Duodenal mucosa (tissue), 2 donors: Measurements from ENCODE around the gene CISD1.
"Not testable (repeated sequence)": the region's sequence is repeated elsewhere in the genome, so short reads cannot be mapped to it uniquely, and the experiment has no call there.

ENCODE experiments used
- H3K27ac ChIP-seq: one replicate; pipeline ENCODE4 v1.7.0; 2013; ENCODE audit warnings: low read depth, low read length
- H3K27me3 ChIP-seq, 2 donors: one replicate each; pipeline ENCODE4 v1.7.0; 2013; ENCODE audit warnings: low read length in 2 of 2, control low read depth in 1 of 2; ENCODE audit not compliant: insufficient read depth in 2 of 2, control insufficient read depth in 1 of 2
- H3K36me3 ChIP-seq, 2 donors: one replicate each; pipeline ENCODE4 v1.7.0; 2013; ENCODE audit warnings: low read length in 2 of 2, control low read depth in 1 of 2; ENCODE audit not compliant: insufficient read depth in 2 of 2, control insufficient read depth in 1 of 2
- H3K4me1 ChIP-seq, 2 donors: one replicate each; pipeline ENCODE4 v1.7.0; 2013; ENCODE audit warnings: low read length in 2 of 2, control low read depth in 1 of 2; ENCODE audit not compliant: insufficient read depth in 2 of 2, control insufficient read depth in 1 of 2
- H3K4me3 ChIP-seq, 2 donors: one replicate each; pipeline ENCODE4 v1.7.0; 2013; ENCODE audit warnings: low read length in 2 of 2, low read depth in 1 of 2
- H3K9ac ChIP-seq, 2 donors: one replicate each; pipeline ENCODE4 v1.7.0; 2013; ENCODE audit warnings: low read length in 2 of 2, low read depth in 1 of 2
- H3K9me3 ChIP-seq, 2 donors: one replicate each; pipeline ENCODE4 v1.7.0; 2013; ENCODE audit warnings: low read length in 2 of 2, control low read depth in 1 of 2; ENCODE audit not compliant: control insufficient read depth in 1 of 2

Gene CISD1

DNA sequence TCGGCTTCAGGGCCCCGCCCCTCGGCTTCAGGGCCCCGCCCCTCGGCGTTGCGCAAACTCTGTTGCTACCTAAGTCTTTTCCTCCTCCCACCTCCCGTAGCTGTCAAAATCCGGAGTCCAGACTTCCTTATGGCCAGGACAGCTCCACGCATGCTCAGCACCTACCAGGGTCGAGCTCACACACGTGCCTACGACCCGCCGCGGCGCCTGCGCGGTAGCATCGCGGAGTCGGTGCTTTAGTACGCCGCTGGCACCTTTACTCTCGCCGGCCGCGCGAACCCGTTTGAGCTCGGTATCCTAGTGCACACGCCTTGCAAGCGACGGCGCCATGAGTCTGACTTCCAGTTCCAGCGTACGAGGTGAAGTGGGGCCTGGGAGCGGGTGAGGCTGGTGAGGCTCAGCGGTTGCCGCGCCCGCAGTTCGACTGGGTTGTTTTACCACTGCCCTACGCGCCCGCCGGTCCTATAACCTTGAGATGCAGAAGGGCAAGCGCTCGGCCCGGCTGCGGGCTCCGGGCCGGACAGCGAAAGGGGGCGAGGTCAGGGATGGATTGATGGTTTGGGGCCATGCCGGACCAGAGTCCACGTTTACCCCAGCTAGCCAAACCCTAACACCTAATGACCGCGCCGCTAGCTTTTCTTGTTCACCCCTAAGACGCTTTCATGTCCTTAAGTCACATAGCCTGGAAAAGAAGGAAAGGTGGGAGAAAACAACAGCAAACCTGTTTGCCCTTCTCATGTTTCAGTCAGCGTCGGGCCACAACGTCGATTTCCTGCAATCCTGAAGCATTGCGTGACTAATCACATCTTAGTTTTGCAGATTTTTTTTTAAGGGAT is at the start of gene CISD1:
Gene CISD1 (plus strand): TSS at position 217 of the 836 bp plus-strand sequence. CDS start 112 bp downstream, at position 329.
- Histone ChIP-seq H3K27ac (peak within 1 kb of the TSS; percentile 90), H3K4me3 (peak within 1 kb of the TSS; percentile 79 to 96), H3K27me3 (no peaks in the 10 kb centered on the region), H3K9me3 (no peaks in the 10 kb centered on the region), H3K9ac (peak within 1 kb of the TSS; percentile 72 to 74), H3K4me1 (peaks cover 21 to 23% of the 10 kb centered on the region in 2 donors), H3K36me3 (no peaks in the 10 kb centered on the region)

- no peak overlapping the region for H3K27ac ChIP-seq
- H3K27me3 ChIP-seq = no peaks in the 10 kb centered on the region
- no peaks in the 10 kb centered on the region for H3K9me3 ChIP-seq
- no peak overlapping the region for H3K9ac ChIP-seq
- H3K4me1 ChIP-seq = no peaks in the 10 kb centered on the region
- no peaks in the 10 kb centered on the region for H3K36me3 ChIP-seq
- H3K4me3 ChIP-seq = no peak overlapping the region
These were observed 49.1 kb upstream of the CISD1 start for GRCh38 chr10:58219875-58220274.

- Histone ChIP-seq H3K9ac (no peak overlapping the region), H3K27me3 (no peaks in the 10 kb centered on the region), H3K4me3 (no peak overlapping the region), H3K4me1 (peaks cover 0 to 4% of the 10 kb centered on the region in 2 donors), H3K36me3 (no peaks in the 10 kb centered on the region), H3K9me3 (no peaks in the 10 kb centered on the region), H3K27ac (no peak overlapping the region)
These were observed 48.1 kb upstream of the CISD1 start for GRCh38 chr10:58220769-58221451.

- no peaks in the 10 kb centered on the region for H3K27me3 ChIP-seq
- no peak overlapping the region for H3K9ac ChIP-seq
- H3K4me3 ChIP-seq = peak overlapping the region in 1 of 2 donors; percentile 8
- H3K4me1 ChIP-seq = peaks cover 0 to 9% of the 10 kb centered on the region in 2 donors
- no peak overlapping the region for H3K27ac ChIP-seq
- no peaks in the 10 kb centered on the region for H3K9me3 ChIP-seq
- H3K36me3 ChIP-seq = peaks cover 0 to 2% of the 10 kb centered on the region in 2 donors
These were observed 43.3 kb upstream of the CISD1 start for GRCh38 chr10:58225654-58226053.

DNA sequence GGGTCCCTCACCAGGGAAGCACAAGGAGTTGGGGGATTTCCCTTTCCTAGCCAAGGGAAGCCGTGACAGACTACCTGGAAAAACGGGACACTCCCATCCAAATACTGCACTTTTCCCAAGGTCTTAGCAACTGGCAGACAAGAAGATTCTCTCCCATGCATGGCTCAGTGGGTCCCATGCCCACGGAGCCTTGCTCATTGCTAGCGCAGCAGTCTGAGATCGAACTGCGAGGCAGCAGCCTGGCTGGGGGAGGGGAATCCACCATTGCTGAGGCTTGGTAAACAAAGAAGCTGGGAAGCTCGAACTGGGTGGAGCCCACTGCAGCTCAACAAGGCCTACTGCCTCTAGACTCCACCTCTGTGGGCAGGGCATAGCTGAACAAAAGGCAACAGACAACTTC is 39.1 kb upstream of the CISD1 start:
- not testable (repeated sequence) for H3K4me3 ChIP-seq, H3K9ac ChIP-seq, H3K9me3 ChIP-seq, H3K27me3 ChIP-seq, H3K4me1 ChIP-seq, H3K27ac ChIP-seq, H3K36me3 ChIP-seq

DNA sequence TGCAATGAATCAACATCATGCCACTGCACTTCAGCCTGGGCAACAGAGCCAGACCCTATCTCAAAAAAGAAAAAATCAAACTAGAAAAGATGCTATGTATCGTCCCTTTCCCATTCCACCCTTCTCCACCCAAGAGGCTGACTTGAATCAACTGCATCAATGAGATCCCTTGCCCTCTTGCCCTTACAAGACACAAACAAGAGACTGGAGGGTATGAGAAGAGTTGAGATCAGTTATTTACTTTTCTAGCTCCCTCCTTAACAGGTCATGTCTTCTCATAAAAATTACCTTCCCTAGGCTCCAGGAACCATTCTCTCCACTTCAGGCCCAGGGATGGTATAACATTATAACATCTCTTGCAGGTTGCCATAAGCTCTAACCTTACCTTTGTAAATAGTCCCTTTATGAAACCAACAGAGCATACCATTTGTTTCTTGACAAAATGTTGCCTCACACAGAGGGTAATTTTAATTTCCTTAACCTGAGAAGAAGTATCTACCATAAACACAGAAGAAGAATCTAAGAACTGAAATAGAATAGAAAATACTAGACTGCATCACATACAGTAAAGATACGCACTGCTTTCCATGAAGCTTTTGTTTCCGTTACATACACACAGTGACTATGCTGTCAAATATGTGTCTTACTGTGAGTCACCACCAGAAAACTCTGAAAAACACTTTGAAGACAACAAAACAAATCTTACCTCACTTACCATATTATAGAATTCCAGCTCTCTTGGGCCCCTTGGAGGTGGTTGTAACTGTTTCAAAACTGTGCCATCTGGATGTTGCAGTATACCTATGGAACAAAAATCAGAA is 31.7 kb upstream of the CISD1 start:
- no peaks in the 10 kb centered on the region for H3K27me3 ChIP-seq
- H3K9ac ChIP-seq = no peak overlapping the region
- H3K36me3 ChIP-seq = peaks cover 6 to 16% of the 10 kb centered on the region in 2 donors
- H3K4me3 ChIP-seq = no peak overlapping the region
- no peak overlapping the region for H3K27ac ChIP-seq
- no peaks in the 10 kb centered on the region for H3K9me3 ChIP-seq
- H3K4me1 ChIP-seq = no peaks in the 10 kb centered on the region

GRCh38 chr10:58239561-58240169 is 29.3 kb upstream of the CISD1 start:
- Histone ChIP-seq H3K4me1 (no peaks in the 10 kb centered on the region), H3K27ac (no peak overlapping the region), H3K9ac (no peak overlapping the region), H3K36me3 (peaks cover 6 to 16% of the 10 kb centered on the region in 2 donors), H3K9me3 (no peaks in the 10 kb centered on the region), H3K27me3 (no peaks in the 10 kb centered on the region), H3K4me3 (no peak overlapping the region)

DNA sequence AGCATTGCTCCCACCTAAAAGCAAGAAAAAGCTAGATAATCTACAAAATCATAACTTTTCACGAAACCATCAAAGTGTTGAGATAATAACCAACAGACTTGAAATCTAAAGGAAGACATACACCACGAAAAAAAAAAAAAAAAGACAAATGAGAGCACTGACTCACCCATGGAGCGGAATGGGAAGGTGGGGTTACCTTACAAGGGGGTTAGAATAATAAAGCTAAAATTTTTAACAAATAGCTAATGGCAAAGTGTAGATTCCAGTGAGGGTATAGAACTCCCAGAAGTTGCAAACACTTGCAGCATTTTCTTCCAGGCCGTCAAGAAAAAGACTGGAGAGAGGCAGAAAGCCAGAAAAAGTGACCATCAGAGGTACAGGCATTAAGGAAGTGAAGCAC is 28.4 kb upstream of the CISD1 start:
- H3K9ac ChIP-seq = no peak overlapping the region
- no peaks in the 10 kb centered on the region for H3K27me3 ChIP-seq
- no peaks in the 10 kb centered on the region for H3K9me3 ChIP-seq
- H3K27ac ChIP-seq = no peak overlapping the region
- H3K4me3 ChIP-seq = no peak overlapping the region
- H3K36me3 ChIP-seq = peaks cover 6 to 16% of the 10 kb centered on the region in 2 donors
- no peaks in the 10 kb centered on the region for H3K4me1 ChIP-seq

- Histone ChIP-seq H3K27me3 (no peaks in the 10 kb centered on the region), H3K36me3 (peaks cover 6 to 10% of the 10 kb centered on the region in 2 donors), H3K9ac (no peak overlapping the region), H3K9me3 (no peaks in the 10 kb centered on the region), H3K4me3 (no peak overlapping the region), H3K27ac (no peak overlapping the region), H3K4me1 (no peaks in the 10 kb centered on the region)
These were observed 27.6 kb upstream of the CISD1 start for GRCh38 chr10:58241346-58241745.
